GM19099 (cell line): ENCODE measurements around the gene ADARB1.

Experiments used
- POLR2A ChIP-seq: IDR thresholded peaks from 3 replicates; pipeline ENCODE4 v1.6.1; 2011; ENCODE audit warnings: low read depth; ENCODE audit not compliant: insufficient read length; ENCODE audit errors: extremely low read depth

The ADARB1 gene

GRCh38 chr21:45244799-45245340 lies 170.5 kb downstream of the ADARB1 start:
- no peak for TF ChIP-seq POLR2A

- TF ChIP-seq POLR2A: no peak
Measured at GRCh38 chr21:45246386-45247320, 172.3 kb downstream of the ADARB1 start.

GRCh38 chr21:45248301-45248892 lies 174.0 kb downstream of the ADARB1 start:
- TF ChIP-seq POLR2A: no peak

- TF ChIP-seq POLR2A: no peak
Measured at GRCh38 chr21:45248893-45249381, 174.6 kb downstream of the ADARB1 start.

DNA sequence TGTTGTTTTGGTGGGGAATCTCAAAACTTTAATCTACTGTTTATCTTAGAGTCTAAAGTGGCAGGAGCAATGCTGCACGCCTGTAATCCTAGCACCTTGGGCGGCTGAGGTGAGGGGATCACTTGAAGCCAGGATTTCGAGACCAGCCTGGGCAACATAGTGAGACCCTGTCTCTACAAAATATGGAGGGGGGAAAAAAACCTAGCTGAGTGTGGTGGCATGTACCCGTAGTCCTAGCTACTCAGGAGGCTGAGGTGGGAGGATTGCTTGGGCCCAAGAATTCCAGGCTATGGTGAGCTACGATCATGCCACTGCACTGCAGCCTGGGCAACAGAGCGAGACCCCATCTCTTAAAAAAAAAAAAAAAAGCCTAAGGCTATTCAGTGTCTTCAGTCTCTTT lies 175.2 kb downstream of the ADARB1 start:
- no peak for TF ChIP-seq POLR2A

DNA sequence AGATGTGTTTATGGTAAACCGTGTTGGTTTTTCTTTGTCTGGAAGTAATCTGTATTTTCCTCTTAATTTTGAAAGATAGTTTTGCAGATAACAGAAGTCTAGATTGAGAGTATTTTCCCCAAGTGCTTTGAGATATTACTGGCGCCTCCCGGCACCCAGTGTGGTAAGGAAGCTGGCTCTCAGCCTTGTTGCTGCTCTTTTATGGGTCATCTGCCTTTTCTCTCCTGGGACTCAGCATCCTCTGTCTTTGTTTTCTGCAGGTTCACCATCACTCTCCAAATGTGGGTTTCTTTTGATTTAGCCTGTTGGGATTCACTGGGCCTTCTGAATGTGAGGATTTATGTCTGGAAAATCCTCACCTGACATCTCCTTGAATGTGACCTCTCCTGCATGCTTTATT lies 175.9 kb downstream of the ADARB1 start:
- no peak for TF ChIP-seq POLR2A

DNA sequence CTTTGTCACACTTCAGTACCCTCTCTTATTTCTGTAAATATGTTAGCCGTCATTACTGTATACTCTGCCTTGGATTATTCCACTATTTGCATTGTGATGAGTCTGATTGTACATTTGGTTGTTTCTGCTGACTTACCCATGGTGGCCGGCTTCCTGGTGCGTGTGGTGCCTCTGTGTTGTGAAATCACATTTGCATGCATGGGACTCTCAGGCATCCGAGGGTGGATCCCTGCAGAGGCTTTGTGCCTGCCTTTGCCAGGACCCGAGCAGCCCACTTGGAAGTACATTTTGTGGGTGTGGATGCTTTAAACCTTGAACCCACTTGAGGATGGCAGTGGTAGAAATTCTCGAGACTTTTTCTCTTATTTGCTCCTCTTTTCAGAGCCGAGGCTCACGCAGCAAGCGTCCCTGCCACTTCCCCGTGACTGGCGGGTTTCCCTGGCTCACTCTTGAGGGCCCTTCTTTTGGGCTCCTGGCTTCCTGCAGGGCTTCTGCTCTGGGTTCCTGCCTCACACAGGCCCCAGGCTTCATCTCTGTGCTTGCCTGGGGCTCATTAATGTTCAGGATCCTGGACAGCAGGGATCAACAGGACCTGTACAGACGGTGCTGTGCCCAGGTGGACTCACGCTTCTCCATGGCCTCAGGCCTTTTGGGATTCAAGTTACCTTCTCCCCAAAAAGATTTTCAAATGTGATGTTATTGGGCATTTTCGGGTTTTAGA lies 176.7 kb downstream of the ADARB1 start:
- TF ChIP-seq POLR2A: no peak

- no peak for TF ChIP-seq POLR2A
Measured at GRCh38 chr21:45251635-45252447, 177.5 kb downstream of the ADARB1 start.

DNA sequence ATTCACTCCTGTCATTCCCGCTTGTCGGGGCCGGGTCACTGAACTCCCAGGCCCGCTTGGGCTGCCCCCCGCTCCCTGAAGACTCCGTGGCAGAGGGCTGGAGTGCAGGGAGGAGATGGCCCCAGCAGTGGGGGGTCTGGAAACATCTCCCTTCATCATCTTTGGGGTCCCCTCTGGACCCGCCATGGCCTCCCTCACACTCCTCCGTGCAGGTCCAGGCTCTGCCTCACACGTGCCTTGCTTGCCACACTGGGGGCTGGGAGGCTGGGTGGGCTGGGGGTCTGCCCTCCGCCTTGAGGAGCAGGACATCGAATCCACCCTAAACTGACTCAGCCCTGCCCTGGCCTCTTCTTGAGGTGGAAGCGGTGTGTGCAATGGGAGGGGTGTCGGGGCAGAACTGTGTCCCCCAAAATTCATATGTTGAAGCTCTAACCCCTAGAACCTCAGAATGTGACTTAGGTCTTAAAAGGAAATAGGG lies 178.1 kb downstream of the ADARB1 start:
- TF ChIP-seq POLR2A: no peak

DNA sequence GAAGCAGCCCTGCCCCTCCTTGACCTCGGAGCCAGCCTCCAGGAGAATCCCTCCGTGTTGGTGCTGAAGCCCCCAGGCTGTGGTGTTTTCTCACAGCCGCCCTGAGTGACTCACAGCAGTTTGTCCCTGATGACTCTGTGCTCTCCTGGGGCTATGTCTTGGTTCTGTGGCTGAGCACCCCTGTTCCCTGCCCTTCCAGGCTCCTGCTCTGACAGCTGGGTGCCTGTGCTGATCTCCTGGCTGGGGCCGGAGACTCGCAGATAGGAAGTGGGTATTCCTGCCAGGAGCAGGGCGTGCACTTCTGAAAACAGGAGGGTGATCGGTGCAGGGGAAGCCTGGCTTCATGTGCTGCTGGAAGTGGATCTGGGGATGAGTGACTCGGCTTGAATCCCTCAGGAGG lies 178.8 kb downstream of the ADARB1 start:
- TF ChIP-seq POLR2A: no peak

DNA sequence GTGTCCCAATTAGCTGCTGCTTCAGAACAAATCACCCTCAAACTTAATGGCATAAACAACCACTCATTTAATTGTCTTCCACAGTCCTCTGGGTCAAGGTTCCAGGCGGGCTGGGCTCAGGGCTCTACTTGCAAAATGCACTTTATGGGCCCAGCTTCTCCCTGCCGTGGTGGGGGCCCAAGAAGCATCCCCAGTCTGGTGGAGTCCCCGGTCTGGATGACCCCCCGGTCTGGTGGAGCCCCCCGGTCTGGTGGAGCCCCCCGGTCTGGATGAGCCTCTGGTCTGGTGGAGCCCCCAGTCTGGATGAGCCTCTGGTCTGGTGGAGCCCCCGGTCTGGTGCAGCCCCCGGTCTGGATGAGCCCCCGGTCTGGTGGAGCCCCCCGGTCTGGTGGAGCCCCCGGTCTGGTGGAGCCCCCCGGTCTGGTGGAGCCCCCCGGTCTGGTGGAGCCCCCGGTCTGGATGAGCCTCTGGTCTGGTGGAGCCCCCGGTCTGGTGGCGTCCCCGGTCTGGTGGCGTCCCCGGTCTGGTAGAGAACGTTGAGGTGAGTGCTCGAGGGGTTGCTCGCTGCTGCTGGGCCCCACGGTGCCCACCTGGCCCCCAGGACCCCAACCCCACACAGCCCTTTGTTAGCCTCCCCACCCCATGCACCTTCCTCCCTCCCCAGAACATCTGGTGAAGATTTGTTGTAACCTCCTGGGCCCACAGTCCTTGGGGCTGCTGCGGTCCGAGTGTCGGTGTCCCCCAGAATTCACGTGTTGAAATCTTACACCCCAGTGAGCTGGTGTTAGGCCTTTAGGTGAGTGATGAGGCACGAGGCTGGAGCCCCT lies 179.5 kb downstream of the ADARB1 start:
- TF ChIP-seq POLR2A: no peak

DNA sequence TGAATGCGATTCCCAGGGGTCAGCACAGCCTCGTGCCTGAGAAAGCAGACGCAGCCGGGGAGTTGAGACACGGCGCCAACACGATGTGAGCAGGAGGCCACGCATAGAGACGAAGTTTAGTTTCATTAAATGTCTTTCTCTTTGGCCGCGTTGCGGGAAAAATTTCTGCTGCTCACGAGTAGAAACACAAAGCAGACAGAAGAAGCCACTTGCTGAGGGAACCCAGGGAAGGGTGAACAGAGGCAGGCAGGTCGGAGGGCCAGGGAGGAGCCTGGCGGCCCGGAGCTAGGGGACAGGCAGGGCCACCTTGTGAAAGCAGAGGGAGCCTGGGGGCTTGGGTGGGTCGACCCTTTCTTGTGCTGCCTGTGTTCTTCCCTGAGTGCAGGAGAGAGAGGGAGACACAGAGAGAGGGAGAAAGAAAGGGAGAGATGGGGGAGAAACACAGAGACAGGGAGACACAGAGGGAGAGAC lies 180.1 kb downstream of the ADARB1 start:
- no peak for TF ChIP-seq POLR2A

DNA sequence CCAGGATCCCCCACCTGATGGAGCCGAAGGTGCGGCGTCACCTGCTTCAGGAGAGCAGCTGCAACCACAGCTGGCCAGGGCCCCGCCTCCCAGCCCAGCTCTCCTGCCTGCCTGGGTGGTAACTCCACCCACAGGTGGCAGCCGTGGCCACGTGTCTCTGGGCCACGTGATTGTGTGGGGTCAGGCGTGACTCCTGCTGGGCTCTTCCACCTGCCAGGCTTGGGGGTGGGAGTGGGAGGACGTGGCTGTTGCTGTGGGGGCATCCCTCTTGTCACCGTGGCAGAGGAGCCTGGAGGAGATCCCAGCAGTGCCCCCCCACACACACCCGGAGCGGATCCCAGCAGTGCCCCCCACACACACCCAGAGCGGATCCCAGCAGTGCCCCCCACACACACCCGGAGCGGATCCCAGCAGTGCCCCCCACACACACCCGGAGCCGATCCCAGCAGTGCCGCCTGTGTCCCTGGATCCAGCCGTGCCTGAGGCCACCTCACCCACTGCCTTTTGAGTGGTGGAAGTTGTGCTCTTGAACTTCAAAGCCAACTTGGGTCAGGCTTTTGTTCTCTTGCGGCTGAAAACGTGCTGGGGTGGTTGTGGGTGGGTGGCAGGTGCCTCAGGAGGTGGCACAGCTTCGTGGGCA lies 181.1 kb downstream of the ADARB1 start:
- TF ChIP-seq POLR2A: no peak
